SK-N-SH treated with all-trans-retinoic acid at 6 μM for 48 hours (cell line): ENCODE results near the gene HOXD11.

Experiments used
- ATAC-seq: fragments of 200-7000 bp; cut with Tn5 transposase; 3 replicates; pipeline ENCODE4 v1.9.1; 2020; ENCODE audit warnings: mild to moderate bottlenecking, moderate library complexity
- ARNTL ChIP-seq: fragments of 450-650 bp; formaldehyde crosslinking; IDR thresholded peaks from 2 replicates; pipeline ENCODE4 v1.5.0; 2020; ENCODE audit warnings: low read depth, mild to moderate bottlenecking, moderate library complexity, borderline replicate concordance
- BACH2 ChIP-seq: fragments of 250-450 bp; sonication (Bioruptor Pico); IDR thresholded peaks from 2 replicates; pipeline ENCODE4 v1.9.0; 2021; ENCODE audit warnings: mild to moderate bottlenecking, borderline replicate concordance
- ESRRG ChIP-seq: fragments of 250-450 bp; sonication (Bioruptor Pico); IDR thresholded peaks from 2 replicates; pipeline ENCODE4 v1.6.1; 2021; ENCODE audit warnings: mild to moderate bottlenecking
- GLIS3 ChIP-seq: fragments of 250-450 bp; sonication (Bioruptor Pico); IDR thresholded peaks from 2 replicates; pipeline ENCODE4 v1.5.0; 2020; ENCODE audit warnings: mild to moderate bottlenecking, moderate library complexity
- ISL1 ChIP-seq: fragments of 250-450 bp; sonication (Bioruptor Pico); IDR thresholded peaks from 2 replicates; pipeline ENCODE4 v2.1.2; 2022; ENCODE audit warnings: mild to moderate bottlenecking, moderate library complexity
- OSR1 ChIP-seq: fragments of 250-450 bp; sonication (Bioruptor Pico); IDR thresholded peaks from 2 replicates; pipeline ENCODE4 v1.8.0; 2022; ENCODE audit warnings: moderate library complexity, mild to moderate bottlenecking, inconsistent platforms
- PPARA ChIP-seq: fragments of 250-450 bp; sonication (Bioruptor Pico); IDR thresholded peaks from 2 replicates; pipeline ENCODE4 v1.5.0; 2020; ENCODE audit warnings: mild to moderate bottlenecking, borderline replicate concordance
- RARB ChIP-seq: fragments of 250-450 bp; sonication (Bioruptor Pico); IDR thresholded peaks from 2 replicates; pipeline ENCODE4 v1.8.0; 2021; ENCODE audit warnings: mild to moderate bottlenecking, moderate library complexity
- SNAI2 ChIP-seq: fragments of 250-450 bp; sonication (Bioruptor Pico); IDR thresholded peaks from 2 replicates; pipeline ENCODE4 v1.5.0; 2020; ENCODE audit warnings: mild to moderate bottlenecking, moderate library complexity
- TCF4 ChIP-seq: fragments of 250-450 bp; sonication (Bioruptor Pico); IDR thresholded peaks from 2 replicates; pipeline ENCODE4 v1.8.0; 2021; ENCODE audit warnings: mild to moderate bottlenecking, moderate library complexity, borderline replicate concordance
- TOX ChIP-seq: fragments of 250-450 bp; sonication (Bioruptor Pico); IDR thresholded peaks from 2 replicates; pipeline ENCODE4 v1.8.0; 2021; ENCODE audit warnings: mild to moderate bottlenecking, moderate library complexity, borderline replicate concordance
- ZFP3 ChIP-seq: fragments of 250-450 bp; sonication (Bioruptor Pico); IDR thresholded peaks from 2 replicates; pipeline ENCODE4 v1.5.0; 2020; ENCODE audit warnings: mild to moderate bottlenecking, moderate library complexity
- ZFP30 ChIP-seq: fragments of 450-650 bp; formaldehyde crosslinking; IDR thresholded peaks from 2 replicates; pipeline ENCODE4 v1.5.0; 2022; ENCODE audit warnings: mild to moderate bottlenecking, moderate library complexity
- ZNF565 ChIP-seq: fragments of 450-650 bp; formaldehyde crosslinking; conservative IDR thresholded peaks from 2 replicates; pipeline ENCODE4 v1.5.0; 2020; ENCODE audit warnings: low read depth, mild to moderate bottlenecking, moderate library complexity
- ZNF8 ChIP-seq: fragments of 450-650 bp; formaldehyde crosslinking; IDR thresholded peaks from 2 replicates; pipeline ENCODE4 v1.5.0; 2020; ENCODE audit warnings: mild to moderate bottlenecking, moderate library complexity
- TF ChIP-seq, protein P1 (sequence below): fragments of 250-450 bp; sonication (Bioruptor Pico); IDR thresholded peaks from 2 replicates; pipeline ENCODE4 v1.5.1; 2021; ENCODE audit warnings: mild to moderate bottlenecking, moderate library complexity
- TF ChIP-seq, protein P2 (sequence below): fragments of 250-450 bp; sonication (Bioruptor Pico); IDR thresholded peaks from 2 replicates; pipeline ENCODE4 v1.8.0; 2020; ENCODE audit warnings: mild to moderate bottlenecking, moderate library complexity, borderline replicate concordance
- TF ChIP-seq, protein P3 (sequence below): fragments of 250-450 bp; sonication (Bioruptor Pico); IDR thresholded peaks from 2 replicates; pipeline ENCODE4 v1.5.1; 2020; ENCODE audit warnings: low read depth, mild to moderate bottlenecking, moderate library complexity

The HOXD11 gene

DNA sequence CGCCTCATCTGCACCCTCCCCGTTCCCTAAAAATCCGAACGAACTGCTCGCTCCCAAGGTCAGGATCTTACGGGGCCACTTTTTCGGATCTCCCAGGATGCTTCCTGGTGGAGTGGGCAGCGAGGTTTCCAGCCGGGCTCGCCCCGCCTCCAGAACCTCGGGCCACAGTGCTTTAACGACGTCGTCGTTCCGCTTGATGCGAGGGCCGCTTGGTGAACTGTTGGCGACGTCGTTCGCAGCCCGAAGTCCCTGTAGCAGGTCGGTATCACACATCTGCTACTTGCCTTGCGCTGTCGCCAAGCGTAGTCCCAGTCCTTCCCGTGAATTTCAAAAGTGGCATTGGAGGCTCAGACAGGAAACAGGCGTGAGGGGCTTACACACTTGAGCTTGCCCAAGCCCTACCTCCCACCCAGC, 38.7 kb upstream of the HOXD11 start:
- ATAC-seq, result no peak
- TF ChIP-seq ISL1 (CRISPR knock-in tag), result no peak
- TF ChIP-seq, protein P1, sequence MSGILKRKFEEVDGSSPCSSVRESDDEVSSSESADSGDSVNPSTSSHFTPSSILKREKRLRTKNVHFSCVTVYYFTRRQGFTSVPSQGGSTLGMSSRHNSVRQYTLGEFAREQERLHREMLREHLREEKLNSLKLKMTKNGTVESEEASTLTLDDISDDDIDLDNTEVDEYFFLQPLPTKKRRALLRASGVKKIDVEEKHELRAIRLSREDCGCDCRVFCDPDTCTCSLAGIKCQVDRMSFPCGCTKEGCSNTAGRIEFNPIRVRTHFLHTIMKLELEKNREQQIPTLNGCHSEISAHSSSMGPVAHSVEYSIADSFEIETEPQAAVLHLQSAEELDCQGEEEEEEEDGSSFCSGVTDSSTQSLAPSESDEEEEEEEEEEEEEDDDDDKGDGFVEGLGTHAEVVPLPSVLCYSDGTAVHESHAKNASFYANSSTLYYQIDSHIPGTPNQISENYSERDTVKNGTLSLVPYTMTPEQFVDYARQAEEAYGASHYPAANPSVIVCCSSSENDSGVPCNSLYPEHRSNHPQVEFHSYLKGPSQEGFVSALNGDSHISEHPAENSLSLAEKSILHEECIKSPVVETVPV, result no peak
- no peak for TF ChIP-seq ESRRG

DNA sequence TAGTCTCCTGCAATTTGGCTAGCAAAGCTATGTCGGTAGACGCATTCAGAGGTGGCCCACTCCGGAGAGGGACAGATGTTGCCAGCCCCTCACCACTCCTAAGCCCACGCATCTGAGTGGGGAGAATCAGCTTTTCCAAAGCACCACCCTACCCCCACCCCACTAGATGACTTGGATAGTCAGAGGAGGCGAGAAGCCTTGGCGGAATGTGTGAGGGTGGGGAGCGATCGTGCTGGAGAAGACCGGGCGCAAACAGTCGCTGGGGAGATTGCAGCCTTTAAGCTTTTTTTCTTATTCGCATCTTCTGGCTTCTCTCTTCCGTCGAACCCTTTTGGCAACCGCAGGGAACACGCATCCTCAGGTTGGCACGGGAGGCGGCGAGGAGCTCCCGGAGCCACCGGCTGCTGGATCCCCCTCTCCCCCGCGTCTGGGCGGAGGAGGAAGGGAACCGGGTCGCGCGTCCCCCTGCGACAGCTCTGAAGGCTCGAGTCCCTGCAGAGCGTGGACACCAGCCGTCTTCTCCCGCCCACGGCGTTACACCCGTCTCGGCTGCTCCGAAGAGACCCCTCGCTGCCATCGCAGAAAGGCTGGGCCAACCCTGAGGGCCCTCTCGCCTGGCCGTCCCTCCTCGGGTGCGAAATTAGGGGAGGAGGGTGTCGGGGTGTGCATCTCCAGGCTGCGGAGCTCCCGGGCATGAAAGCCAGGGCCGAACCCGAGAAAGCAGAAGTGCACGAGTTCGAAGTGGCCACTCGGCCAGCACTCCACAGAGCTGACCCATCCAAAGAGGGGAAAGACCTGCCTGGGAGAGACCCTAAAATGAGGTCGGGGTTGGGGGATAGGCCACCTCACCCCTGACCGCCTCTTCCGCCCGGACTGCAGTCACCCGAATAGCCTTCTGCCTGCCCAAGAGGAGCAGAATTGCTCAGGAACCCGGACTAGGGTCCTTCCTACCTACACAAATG, 35.5 kb upstream of the HOXD11 start:
- no peak for ATAC-seq
- no peak for TF ChIP-seq GLIS3 (CRISPR knock-in tag)
- no peak for TF ChIP-seq ZFP3 (CRISPR knock-in tag)
- TF ChIP-seq TCF4 (CRISPR knock-in tag), result no peak
- TF ChIP-seq TOX (CRISPR knock-in tag), result no peak
- TF ChIP-seq, protein P1, result no peak
- TF ChIP-seq PPARA (CRISPR knock-in tag), result no peak
- no peak for TF ChIP-seq ESRRG
- no peak for TF ChIP-seq ISL1 (CRISPR knock-in tag)
- no peak for TF ChIP-seq ZNF565 (CRISPR knock-in tag)
- TF ChIP-seq, protein P2, sequence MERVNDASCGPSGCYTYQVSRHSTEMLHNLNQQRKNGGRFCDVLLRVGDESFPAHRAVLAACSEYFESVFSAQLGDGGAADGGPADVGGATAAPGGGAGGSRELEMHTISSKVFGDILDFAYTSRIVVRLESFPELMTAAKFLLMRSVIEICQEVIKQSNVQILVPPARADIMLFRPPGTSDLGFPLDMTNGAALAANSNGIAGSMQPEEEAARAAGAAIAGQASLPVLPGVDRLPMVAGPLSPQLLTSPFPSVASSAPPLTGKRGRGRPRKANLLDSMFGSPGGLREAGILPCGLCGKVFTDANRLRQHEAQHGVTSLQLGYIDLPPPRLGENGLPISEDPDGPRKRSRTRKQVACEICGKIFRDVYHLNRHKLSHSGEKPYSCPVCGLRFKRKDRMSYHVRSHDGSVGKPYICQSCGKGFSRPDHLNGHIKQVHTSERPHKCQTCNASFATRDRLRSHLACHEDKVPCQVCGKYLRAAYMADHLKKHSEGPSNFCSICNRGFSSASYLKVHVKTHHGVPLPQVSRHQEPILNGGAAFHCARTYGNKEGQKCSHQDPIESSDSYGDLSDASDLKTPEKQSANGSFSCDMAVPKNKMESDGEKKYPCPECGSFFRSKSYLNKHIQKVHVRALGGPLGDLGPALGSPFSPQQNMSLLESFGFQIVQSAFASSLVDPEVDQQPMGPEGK (CRISPR knock-in tag), result no peak
- no peak for TF ChIP-seq ZNF8 (CRISPR knock-in tag)
- TF ChIP-seq RARB (CRISPR knock-in tag), result no peak
- no peak for TF ChIP-seq BACH2 (CRISPR knock-in tag)

DNA sequence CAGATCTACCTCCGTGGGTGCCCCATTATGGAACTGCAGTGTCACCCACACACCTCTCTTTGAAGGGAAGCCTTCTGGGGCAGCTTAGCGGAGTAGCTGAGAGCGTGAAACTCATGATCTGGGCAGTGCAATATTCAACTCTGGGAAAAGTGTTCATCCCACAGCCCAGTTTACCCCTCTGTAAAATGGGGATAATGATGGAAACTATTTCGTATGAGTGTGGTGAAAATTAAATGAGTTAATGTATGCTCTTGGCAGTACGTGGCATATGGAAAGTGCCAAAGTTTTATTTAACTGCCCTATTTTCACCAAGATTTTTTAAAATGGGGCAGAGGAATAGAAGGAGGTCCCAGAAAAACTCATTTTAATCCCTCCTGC, 34.8 kb upstream of the HOXD11 start:
- TF ChIP-seq, protein P1, result no peak
- TF ChIP-seq ZNF8 (CRISPR knock-in tag), result no peak
- TF ChIP-seq ZFP3 (CRISPR knock-in tag), result no peak
- no peak for TF ChIP-seq PPARA (CRISPR knock-in tag)
- TF ChIP-seq, protein P3, sequence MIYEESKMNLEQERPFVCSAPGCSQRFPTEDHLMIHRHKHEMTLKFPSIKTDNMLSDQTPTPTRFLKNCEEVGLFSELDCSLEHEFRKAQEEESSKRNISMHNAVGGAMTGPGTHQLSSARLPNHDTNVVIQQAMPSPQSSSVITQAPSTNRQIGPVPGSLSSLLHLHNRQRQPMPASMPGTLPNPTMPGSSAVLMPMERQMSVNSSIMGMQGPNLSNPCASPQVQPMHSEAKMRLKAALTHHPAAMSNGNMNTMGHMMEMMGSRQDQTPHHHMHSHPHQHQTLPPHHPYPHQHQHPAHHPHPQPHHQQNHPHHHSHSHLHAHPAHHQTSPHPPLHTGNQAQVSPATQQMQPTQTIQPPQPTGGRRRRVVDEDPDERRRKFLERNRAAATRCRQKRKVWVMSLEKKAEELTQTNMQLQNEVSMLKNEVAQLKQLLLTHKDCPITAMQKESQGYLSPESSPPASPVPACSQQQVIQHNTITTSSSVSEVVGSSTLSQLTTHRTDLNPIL (CRISPR knock-in tag), result no peak
- no peak for TF ChIP-seq TOX (CRISPR knock-in tag)
- TF ChIP-seq ZNF565 (CRISPR knock-in tag), result no peak
- no peak for TF ChIP-seq SNAI2
- no peak for TF ChIP-seq OSR1 (CRISPR knock-in tag)
- TF ChIP-seq ZFP30, result no peak
- TF ChIP-seq RARB (CRISPR knock-in tag), result no peak
- no peak for TF ChIP-seq ARNTL (CRISPR knock-in tag)
- TF ChIP-seq TCF4 (CRISPR knock-in tag), result no peak
- no peak for TF ChIP-seq ISL1 (CRISPR knock-in tag)
- TF ChIP-seq GLIS3 (CRISPR knock-in tag), result no peak
- no peak for ATAC-seq
